Measurements from ENCODE around the gene DHRS1.

GRCh38 chr14:24277071-24277470 is 22.5 kb downstream of the DHRS1 start:
- TF ChIP-seq POLR2A (IDR thresholded peaks at IDR 0.05) = no peak
- no peak for TF ChIP-seq EP300 (IDR thresholded peaks at IDR 0.05)
- TF ChIP-seq, protein P1, sequence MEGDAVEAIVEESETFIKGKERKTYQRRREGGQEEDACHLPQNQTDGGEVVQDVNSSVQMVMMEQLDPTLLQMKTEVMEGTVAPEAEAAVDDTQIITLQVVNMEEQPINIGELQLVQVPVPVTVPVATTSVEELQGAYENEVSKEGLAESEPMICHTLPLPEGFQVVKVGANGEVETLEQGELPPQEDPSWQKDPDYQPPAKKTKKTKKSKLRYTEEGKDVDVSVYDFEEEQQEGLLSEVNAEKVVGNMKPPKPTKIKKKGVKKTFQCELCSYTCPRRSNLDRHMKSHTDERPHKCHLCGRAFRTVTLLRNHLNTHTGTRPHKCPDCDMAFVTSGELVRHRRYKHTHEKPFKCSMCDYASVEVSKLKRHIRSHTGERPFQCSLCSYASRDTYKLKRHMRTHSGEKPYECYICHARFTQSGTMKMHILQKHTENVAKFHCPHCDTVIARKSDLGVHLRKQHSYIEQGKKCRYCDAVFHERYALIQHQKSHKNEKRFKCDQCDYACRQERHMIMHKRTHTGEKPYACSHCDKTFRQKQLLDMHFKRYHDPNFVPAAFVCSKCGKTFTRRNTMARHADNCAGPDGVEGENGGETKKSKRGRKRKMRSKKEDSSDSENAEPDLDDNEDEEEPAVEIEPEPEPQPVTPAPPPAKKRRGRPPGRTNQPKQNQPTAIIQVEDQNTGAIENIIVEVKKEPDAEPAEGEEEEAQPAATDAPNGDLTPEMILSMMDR (IDR thresholded peaks at IDR 0.05) = no peak
- TF ChIP-seq POLR2AphosphoS5 (IDR thresholded peaks at IDR 0.05) = no peak
